Fibroblast of the conjunctiva (primary cell): ENCODE data around the gene RRP8.

Source experiments
- DNase-seq: peaks from one replicate; pipeline ENCODE4 v3.0.0-alpha.2; 2010; ENCODE audit warnings: low read depth

RRP8 gene

DNA sequence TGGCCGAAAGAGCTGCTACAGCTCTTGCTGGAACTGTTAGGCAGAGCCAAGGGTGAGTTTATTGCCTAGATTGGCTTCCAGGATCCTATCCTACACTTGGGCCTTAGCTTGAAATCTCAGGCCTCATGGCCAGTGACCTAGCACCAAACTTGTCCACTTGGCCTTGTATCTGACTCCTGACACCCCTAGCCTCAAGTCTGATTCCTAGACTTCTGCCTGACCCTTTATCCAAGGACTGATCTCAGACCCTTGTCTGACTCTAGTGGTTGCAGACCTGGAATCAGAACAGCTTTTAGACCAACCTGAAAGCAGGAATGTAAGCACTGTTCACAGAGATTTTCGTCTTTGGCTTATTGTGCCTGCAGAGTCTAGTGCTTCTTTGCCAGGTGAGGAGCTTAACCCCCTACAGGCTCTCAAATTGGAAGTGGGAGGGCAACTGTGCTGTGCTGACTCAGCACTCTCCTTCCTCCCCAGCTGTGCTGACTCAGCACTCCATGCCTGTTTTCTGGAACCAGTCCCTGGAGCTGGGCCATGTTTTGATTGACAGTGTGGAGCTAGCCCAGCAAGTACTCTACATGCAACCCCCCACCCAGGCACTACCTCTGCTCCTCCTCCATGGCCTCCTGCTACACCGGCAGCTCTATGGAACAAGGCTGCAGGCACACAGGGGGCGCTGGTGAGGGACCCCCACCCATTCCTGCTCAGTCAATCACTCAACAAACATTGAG, 35.1 kb downstream of the RRP8 start:
- DNase-seq = peak; percentile 64

DNA sequence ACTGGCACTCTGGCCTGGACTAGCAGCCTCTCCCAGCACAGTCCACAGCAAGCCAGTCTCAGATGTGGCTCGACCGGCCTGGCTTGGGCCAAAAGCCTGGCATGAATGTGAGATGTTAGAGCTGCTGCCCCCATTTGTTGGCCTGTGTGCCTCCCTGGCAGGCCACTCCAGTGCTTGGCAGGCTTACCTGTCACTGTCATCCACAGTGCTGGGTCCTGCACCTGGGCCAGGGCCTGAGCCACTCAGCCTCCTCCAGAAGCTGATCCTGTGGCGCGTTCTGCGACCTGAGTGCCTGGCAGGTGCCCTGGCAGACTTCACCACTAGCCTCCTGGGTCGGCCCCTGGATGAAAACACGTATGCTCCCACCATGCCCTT, 36.1 kb downstream of the RRP8 start:
- DNase-seq = no peak

DNA sequence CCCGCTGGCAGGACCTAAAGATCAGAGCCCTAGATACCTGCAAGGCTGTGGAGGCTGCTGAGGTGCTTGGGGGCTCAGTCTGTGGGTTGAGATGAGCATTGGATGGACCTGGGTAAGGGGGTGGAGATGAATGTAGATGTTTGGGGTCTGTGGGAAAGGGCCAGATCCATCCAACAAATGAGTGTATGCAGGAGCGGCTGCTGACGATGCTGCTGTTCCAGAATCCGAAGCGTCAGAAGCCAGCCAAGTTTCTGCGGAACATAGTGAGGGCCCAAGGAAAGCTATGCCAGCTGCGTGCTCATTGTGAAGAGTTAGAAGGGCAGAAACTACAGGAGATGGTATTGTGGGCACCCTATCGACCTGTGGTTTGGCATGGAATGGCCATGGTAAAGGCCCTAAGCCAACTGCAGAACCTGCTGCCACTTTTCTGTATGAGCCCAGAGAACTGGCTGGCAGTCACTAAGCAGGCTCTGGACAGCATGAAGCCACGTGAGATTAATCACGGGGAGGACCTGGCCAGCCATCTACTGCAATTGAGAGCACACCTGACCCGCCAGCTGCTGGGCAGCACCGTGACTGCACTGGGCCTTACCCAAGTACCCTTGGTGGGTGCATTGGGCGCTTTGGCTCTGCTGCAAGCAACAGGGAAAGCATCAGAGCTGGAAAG, 36.6 kb downstream of the RRP8 start:
- no peak for DNase-seq

DNA sequence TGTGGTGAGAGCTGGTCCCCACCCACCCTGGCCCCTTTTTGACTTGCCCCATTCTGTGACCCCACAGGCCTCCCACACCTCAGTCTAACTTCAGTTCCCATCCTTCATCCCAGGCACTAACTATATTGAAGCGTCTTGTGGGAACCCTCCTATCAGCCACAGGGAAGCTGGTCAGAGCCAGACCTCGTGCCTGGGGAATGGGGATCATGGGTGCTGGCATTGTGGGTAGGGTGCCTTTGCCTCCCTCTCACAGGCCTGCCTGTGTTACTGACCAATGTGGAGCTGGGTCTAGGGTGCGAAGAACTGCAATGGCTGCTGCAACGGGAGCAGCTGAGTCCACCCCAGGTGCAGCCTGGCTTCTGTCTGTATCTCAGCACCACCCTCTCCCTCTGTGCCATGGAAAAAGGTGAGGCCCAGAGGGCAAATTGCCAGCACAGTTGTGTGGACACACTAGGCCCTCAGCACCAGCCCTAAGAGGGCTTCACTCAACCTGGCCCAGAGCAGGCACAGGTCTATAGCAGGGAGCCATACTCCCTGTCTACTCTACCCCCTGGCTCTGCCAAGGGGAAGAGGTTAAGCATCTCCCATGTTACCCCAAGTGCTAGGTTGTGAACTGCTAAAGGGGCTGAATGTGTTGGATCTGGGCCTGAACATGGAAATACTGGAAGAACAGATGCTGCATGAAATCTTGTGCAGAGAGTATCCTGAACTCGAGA, 37.3 kb downstream of the RRP8 start:
- no peak for DNase-seq

DNA sequence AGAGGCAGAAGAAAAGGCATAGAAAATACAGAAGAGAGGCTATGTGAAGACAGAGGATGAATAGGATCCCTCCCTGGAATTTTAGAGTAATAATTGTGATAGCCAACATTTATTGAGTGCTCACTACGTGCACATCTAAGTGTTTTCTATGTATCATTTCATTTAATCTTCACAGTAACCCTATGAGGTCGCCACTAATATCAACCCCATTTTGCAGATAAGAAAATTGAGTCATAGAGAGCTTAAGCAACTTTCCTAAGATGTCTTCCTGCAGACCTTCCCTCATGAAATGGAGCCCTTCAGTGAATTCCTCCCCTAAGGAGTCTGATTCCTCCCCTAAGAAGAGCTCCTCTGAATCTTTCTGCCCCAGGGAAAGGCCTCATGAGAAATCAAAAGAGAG, 38.1 kb downstream of the RRP8 start:
- no peak for DNase-seq

DNA sequence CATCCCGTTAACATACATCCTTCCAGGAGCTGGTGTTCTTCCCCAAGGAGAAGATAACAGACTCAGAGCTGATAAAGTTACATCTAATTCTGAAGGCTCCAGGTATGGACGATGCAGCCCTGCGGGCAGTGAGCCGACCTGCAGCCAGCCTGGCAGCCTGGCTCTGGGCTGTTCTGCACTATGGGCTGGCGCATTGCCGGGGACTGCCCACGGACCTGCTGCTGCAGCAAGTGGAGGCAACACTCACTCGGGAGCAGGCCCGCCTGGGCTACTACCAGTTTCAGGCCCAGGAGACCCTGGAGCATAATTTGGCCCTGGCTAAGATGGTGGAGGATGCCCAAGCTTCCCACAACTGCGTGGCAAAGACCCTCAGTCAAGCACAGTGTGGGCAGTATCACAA, 39.7 kb downstream of the RRP8 start:
- DNase-seq = no peak

DNA sequence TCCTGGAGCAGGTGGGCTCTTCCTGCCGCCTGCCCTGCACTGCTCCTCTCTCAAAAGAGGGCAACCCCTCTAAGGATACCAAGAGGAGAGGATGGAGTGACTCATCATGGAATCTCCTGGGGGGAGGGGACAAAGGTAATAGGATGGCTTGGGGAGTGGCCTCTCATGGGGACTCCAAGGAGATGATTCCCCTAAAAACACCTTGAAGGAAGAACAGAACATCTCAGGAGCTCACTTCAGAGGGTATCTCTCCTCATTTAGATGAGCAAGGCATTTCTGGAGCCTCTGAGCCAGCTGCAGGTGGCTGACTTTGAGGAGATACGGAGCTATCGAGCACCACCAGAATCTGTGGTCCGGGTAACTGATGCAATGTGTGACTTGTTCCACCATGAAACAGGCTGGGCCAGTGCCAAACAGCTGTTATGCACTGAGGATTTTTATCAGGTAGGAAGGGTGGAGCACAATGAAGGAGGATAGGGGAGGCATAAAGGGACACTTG, 40.2 kb downstream of the RRP8 start:
- DNase-seq = no peak

DNA sequence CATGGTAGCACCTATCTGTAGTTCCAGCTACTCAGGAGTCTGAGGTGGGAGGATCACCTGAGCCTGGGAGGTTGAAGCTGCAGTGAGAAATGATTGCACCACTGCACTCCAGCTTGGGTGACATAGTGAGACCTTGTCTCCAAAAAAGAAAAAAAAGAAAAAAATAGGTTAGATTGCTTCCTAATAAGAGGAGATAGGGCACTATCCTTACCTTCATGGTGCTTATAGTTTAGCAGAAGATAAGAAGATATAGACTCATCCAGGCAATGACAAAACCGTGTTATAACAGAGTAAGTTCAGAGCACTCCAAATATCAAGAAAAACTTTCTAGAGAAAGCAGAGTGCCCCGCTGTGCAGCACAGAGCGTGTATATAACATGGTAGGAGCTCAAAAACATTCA, 42.1 kb downstream of the RRP8 start:
- no peak for DNase-seq

DNA sequence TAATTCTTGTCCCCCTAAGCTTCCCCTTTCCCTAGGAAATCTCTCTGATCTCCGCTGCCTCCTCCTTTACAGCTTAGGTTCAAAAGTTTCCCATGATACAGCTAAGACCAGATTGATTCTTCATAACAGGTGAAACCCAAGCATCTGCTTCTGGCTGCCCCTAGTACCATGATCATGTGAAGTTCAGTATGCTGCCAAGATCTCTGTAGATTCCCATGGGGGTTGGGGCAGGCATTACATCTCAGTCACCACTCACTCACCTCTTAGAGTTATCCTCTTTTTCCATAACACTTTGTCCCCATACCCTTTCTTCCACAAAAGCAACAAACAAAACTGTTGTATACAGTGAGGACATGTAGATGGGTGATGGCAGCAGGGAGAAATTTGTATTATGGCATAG, 44.0 kb downstream of the RRP8 start:
- DNase-seq = no peak

DNA sequence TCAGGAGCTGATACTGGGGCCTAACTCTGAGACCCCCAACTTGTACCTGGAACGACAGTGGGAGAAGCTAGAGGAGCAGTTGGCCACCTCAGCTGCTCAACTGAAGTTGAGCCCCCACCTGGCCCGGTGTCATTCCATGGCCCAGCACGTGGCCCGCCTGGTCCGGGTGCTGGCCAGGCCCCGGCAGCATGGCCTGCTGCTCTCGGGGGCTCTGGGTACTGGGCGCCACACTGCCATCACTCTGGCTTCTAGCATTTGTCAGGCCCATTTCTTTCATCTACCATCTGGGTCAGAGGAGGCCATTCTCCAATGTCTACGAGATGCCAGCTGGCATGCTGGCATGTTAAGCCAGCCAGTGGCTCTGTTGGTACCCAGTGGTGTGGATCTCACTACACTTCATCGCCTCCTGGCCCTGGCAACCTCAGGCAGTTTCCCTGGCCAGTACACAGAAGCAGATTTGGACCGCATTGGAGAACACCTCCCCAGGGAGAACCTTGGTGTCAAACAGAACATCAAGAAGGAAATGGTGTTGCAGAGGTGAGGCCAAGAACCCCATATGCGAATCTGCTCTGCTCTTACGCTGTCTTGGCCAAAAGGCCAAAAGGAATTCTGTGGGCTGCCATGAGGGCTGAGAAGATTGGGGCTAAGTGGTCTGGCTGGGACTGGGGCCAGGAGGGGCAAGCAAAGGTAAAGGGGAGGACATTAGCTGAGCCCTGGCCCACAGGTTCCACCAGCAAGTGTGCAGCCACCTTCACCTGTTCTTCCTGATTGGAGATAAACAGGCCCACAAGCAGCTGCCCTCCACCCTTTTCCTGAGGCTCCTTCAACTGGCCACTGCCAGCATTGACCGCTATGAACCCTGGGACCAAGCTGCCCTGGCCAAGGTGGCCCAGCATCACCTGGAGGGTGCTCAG, 45.4 kb downstream of the RRP8 start:
- DNase-seq = no peak

DNA sequence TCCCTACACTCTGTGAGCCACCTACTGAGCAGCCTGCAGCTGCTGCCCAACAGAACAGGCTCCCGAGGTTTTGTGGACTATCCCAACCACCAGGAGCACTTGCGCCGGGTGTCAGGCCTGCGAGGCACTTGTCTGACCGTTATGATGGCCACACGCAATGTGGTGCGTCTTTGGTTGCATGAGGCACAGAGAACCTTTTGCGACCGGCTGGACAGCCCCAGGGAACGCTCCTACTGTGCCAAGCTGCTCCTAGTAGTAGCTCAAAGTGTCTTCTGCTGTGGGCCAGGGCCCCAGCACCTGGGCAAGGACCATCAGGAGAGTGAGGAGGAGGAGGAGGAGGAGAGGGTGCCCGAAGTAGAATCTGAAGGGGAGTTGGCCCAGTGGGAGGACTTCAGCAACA, 46.4 kb downstream of the RRP8 start:
- DNase-seq = no peak

DNA sequence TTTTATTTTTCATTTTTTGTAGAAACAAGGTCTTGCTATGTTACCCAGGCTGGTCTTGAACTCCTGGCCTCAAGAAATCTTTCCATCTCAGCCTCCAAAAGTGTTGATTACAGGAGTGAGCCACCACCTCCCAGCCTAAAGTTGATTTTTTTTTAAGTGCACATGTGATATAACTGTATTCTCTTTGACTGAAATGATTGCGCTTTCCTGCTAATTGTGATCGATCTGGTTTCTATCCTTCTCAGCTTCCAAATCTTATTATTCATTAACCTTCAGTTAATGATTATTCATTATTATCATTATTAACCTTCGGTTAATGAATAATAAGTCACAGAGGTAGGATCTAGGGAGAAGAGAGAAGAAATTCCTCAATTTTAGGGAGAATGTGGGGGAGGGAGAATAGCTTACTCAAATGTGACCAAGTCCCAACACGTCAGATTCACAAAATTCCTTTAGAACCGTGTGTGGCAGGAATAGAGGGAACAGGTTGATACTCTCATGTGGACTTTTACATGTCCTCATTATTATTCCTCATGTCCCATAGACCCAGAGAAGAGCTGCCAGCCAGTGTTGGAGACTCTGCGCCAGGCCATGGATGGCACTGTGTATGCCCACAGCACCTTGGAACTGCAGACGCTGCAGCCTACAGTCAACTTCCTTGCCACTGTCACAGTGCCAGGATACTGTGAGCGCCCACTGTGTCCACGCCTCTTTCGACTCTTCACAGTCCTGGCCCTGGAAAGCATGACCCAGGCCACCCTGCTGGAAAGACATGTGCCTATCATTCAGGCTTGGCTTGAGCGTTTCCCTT, 47.1 kb downstream of the RRP8 start:
- no peak for DNase-seq

DNA sequence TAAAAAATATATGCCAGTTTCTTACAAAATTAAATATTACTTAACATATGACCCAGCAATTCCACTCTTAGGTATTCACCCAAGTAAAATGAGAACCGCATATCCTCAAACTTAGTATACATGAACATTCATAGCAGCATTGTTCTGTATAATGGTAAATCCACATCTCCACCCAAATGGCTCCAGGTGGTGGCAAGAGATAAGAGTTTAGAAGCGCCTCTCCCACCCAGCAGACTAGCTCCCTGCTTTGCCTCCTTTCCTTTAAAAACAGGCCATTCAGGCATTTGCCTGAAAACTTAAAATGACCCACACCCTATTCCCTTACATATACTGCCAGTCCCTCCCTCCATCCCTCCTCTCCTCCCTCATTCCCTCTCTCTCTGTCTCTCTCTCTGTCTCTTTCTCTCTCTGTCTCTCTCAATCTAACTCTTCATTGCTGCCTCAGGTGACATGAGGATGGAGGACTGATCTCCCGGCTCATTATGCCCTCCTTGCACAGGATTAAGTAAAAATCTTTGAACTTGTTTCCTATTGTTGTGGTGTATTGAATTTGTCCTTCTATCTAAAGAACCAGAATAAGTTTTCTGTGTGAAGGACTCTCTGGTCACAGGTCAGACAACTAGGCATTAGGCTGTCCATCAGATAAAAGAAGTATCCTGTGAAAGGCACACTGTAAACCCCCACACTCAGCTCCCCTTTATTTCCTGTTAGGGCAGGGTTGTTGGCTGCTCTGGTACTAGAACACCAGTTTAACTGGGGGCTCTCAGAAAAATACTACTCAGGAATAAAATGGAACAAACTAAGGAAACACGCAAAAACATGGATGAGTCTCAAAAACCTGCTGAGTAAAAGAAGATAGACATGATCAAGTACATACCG, 48.3 kb downstream of the RRP8 start:
- DNase-seq = no peak

DNA sequence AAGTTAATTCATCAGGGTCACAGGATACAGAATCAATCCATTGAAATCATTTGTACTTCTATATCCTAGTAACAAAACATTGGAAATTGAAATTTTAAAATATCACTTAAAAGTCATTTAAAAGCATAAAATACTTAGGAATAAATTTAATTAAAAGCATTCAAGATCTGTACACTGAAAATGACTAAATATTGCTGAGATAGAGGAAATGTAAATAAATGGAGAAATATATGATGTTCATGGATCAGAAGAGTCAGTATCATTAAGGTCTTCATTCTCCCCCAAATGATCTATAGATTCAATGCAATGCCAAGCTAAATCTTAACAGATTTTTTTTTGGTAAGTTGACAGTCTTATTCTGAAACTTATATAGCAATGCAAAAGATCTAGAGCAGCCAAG, 49.8 kb downstream of the RRP8 start:
- no peak for DNase-seq

DNA sequence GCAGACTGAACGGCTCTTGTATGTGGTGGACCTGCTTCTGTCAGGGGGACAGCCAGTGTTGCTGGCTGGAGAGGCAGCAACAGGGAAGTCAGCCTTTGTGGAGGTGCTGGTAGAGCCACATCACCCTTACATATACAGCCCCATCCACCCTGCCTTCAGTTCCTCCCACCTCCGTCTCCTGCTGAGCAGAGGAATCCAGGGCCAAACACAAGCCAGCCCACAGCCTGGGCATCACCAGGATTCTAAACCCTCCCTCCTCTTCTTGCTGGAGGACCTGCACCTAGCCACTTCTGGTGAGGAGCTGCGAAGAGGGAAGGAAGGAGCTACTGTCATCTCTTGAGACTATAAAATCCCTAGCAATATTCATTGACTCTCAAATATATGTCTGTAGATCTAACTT, 54.8 kb downstream of the RRP8 start:
- DNase-seq = no peak

DNA sequence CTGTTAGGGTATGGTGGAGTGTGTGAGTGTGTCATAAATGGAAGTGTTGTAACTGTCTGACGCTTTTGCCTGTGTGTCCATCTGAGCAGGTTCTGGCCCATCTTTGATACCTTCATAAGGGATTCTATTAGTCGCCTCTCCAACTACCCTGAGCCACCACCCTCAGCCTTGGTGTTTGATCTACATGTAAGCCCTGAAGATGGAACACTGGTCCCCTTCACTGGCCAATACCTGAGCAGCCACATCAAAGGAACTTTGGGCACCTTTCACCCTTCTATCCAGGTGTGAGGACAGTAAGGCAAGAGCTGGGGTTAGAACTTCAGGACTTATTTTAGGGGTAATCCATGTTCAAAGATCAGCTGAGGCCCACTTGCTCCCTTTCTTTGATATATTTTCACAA, 55.3 kb downstream of the RRP8 start:
- no peak for DNase-seq

DNA sequence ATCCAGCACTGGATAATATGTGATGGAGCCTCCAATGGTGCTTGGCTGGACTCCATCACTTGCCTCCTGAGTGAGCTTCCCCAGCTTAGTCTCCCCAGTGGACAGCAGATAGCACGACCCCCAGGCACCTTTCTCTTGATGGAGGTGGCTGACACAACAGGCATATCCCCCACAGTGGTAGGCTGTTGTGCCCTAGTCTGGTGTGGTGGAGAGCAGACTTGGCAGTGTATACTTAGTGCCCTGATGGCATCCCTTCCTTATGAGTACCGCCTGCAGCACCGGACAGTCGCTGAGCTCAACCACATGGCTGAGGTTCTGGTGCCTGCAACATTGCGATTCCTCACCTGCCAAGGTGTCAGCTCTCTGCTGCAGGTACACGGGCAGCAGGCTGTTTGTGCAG, 56.2 kb downstream of the RRP8 start:
- no peak for DNase-seq

DNA sequence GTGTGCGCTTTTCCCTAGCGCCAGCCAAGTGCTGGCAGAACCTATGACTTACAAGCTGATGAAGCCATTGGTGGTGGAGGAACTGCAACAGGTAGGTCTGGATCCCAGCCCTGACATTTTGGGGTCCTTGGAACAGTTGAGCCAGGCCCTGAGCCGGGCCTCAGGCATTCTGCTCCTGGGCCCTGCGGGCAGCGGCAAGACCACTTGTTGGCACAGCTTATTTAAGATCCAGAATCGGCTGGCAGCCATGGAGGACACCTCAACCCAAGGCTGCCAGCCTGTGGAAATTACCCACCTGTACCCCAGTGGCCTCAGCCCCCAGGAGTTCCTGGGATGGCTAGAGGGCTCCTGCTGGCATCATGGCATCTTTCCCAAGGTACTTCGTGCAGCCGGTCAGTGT, 56.7 kb downstream of the RRP8 start:
- DNase-seq = no peak

DNA sequence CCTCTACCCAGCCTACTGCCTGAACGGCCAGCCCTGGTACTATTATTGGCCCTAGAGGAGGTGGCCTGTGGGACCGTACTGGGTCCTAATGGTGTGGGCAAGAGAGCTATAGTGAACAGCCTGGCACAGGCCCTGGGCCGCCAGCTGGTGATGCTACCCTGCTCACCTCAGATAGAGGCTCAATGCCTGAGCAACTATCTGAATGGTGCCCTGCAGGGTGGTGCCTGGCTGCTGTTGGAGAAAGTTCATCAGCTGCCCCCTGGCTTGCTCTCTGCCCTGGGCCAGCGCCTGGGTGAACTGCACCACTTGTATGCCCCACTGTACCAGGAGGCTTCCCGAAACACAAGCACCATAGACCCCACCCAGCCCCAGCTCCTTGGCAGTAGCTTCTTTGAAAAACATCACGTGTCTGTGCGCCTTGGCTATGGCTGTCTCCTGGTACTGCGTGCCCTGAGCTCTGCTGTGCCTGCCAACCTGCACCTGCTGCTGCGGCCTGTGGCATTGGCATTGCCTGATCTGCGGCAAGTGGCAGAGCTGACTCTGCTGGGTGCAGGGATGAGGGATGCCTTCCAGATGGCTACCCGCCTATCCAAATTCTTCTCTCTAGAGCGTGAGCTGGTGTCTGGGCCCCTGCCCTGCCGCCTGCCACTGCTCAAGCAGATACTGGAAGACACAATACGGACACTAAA, 57.4 kb downstream of the RRP8 start:
- no peak for DNase-seq
